ENCODE data around the gene PAX5. TPM values are rescaled to one million over a fixed set of nuclear protein-coding genes. Genes with fewer than 3 reads are reported as not detected.

PAX5 gene
- polyA plus RNA-seq, 1 experiment: not detected

GRCh38 chr9:37038302-37038942 lies 4.4 kb upstream of the PAX5 start:
- Histone ChIP-seq H3K27me3 (ENCODE audit: control insufficient read depth, insufficient read depth, low read length) (peaks cover 57% of the 10 kb centered on the region), H3K36me3 (ENCODE audit: control insufficient read depth, insufficient read depth, low read length) (no peaks in the 10 kb centered on the region), H3K4me3 (ENCODE audit: low read depth, low read length) (no peak overlapping the region)
- CTCF ChIA-PET: no interaction called here
- POLR2A ChIA-PET: no interaction called here
- TF ChIP-seq, protein P1, sequence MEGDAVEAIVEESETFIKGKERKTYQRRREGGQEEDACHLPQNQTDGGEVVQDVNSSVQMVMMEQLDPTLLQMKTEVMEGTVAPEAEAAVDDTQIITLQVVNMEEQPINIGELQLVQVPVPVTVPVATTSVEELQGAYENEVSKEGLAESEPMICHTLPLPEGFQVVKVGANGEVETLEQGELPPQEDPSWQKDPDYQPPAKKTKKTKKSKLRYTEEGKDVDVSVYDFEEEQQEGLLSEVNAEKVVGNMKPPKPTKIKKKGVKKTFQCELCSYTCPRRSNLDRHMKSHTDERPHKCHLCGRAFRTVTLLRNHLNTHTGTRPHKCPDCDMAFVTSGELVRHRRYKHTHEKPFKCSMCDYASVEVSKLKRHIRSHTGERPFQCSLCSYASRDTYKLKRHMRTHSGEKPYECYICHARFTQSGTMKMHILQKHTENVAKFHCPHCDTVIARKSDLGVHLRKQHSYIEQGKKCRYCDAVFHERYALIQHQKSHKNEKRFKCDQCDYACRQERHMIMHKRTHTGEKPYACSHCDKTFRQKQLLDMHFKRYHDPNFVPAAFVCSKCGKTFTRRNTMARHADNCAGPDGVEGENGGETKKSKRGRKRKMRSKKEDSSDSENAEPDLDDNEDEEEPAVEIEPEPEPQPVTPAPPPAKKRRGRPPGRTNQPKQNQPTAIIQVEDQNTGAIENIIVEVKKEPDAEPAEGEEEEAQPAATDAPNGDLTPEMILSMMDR (IDR thresholded peaks at IDR 0.05; ENCODE audit: insufficient read depth, low read depth, low read length): no peak
- DNase-seq (ENCODE audit: low read depth): no peak

DNA sequence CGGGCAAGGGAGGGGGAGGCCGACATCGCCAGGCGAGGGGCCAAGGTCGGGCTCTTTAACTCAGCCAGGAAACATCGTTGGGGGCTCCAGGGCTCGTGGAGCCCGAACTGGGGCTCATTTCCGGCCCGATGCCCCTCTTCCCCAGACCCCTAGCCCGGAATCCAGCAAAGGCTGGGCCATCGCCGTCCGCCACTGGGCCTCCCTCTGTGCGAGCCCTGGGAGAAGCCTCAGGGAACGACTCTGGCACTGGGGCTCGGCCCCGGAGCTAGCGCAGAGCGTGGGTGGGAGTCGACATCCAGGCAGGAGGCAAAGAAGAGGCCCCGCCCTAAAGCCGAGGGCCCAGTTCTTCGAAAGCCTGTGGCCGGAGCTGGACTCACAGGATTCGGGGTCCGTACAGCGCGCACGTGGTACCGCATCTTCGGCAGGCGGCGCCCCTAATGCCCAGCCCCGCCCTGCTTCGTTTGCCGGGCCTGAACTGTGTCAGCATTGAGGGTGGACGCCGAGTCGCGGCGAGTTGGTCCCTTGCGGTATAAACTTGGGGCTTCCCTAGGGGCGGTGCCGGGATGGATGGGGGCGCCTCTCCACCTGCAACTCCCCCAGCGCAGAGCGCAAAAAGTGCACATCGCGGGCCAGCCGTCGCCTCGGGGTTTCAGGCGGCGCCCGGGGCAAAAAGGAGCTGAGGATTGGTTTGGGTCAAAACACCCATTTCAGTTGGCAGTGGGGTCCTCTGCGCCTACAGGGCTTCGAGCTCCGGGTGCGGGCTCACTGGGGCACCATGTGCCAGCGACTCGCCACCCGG lies 3.6 kb upstream of the PAX5 start:
- TF ChIP-seq, protein P1 (IDR thresholded peaks at IDR 0.05; ENCODE audit: insufficient read depth, low read depth, low read length): no peak
- Histone ChIP-seq H3K4me3 (ENCODE audit: low read depth, low read length) (no peak overlapping the region), H3K36me3 (ENCODE audit: control insufficient read depth, insufficient read depth, low read length) (no peaks in the 10 kb centered on the region), H3K27me3 (ENCODE audit: control insufficient read depth, insufficient read depth, low read length) (peaks cover 59% of the 10 kb centered on the region)
- ChIA-PET POLR2A (interaction anchor here (0.5 kb wide), 1 partner anchor 147 kb away, joined by 4 read pairs; no protein-coding TSS in a partner anchor), CTCF (interaction anchor here (0.6 kb wide), 1 partner anchor 642 kb away, joined by 4 read pairs; no protein-coding TSS in a partner anchor)
- DNase-seq (ENCODE audit: low read depth): no peak

GRCh38 chr9:37036776-37037502 lies 2.9 kb upstream of the PAX5 start:
- ChIA-PET CTCF (interaction anchor here (0.6 kb wide), 1 partner anchor 641 kb away, joined by 4 read pairs; no protein-coding TSS in a partner anchor), POLR2A (interaction anchor here (0.5 kb wide), 1 partner anchor 147 kb away, joined by 4 read pairs; no protein-coding TSS in a partner anchor)
- no peak for DNase-seq (ENCODE audit: low read depth)
- Histone ChIP-seq H3K4me3 (ENCODE audit: low read depth, low read length) (peak overlapping the region; percentile 38), H3K36me3 (ENCODE audit: control insufficient read depth, insufficient read depth, low read length) (no peaks in the 10 kb centered on the region), H3K27me3 (ENCODE audit: control insufficient read depth, insufficient read depth, low read length) (peaks cover 63% of the 10 kb centered on the region)
- TF ChIP-seq, protein P1 (IDR thresholded peaks at IDR 0.05; ENCODE audit: insufficient read depth, low read depth, low read length): 0 out of 2 replicates have a peak, but pooled peaks have one; percentile 8

DNA sequence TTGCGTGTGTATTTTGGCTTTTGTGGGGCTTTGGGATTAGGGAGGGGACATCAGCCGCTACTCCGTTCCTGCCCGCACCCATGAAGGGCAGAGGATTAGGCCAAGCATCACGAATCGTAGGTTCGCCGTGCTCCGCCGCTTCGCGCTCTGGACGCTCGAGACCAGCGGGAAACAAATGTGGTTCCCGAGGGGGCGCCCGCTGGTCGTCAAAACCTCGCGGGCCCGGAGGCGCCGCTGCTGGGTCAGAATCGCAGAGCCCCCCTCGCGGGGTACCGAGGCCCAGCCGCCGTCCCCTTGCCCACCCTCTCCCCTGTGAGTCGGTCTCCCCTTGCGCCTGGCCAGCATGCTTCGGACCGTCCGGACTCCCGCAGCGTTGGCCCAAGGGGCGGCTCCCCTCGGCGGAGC lies 2.3 kb upstream of the PAX5 start:
- ChIA-PET POLR2A (no interaction called here), CTCF (no interaction called here)
- no peak for DNase-seq (ENCODE audit: low read depth)
- TF ChIP-seq, protein P1 (IDR thresholded peaks at IDR 0.05; ENCODE audit: insufficient read depth, low read depth, low read length): no peak
- Histone ChIP-seq H3K27me3 (ENCODE audit: control insufficient read depth, insufficient read depth, low read length) (peaks cover 68% of the 10 kb centered on the region), H3K36me3 (ENCODE audit: control insufficient read depth, insufficient read depth, low read length) (no peaks in the 10 kb centered on the region), H3K4me3 (ENCODE audit: low read depth, low read length) (peak overlapping the region; percentile 38)

All from BJ (cell line).